ENCODE measurements around the gene ATF5. TPM values are rescaled to one million over a fixed set of nuclear protein-coding genes. Genes with fewer than 3 reads are reported as not detected.

The ATF5 gene
- total and polyA plus RNA-seq, 2 of the 8 experiments (the other 6 are each of a cell fraction or from before 2014, with no cell fraction given) = 6.2 to 13.1 TPM

GRCh38 chr19:49896863-49897621, 32.0 kb upstream of the ATF5 start, which contains the start of gene IL4I1:
Gene IL4I1, minus strand, starts transcription at chr19:49896887. Its CDS starts 727 bp downstream, at chr19:49896160.
- Histone ChIP-seq H2BK5ac (ENCODE audit: low read depth, low read length) (no peak within 1 kb of the TSS), H3K4ac (replicated peaks; ENCODE audit: insufficient read length, low read depth, low read length) (no peak within 1 kb of the TSS), H2BK20ac (ENCODE audit: low read length) (no peak within 1 kb of the TSS), H4K91ac (replicated peaks; ENCODE audit: insufficient read length, low read length) (no peak within 1 kb of the TSS), H2BK120ac (replicated peaks; ENCODE audit: low read depth, low read length) (no peak within 1 kb of the TSS), H3K4me1 (replicated peaks in 1 of 4; ENCODE audit: control insufficient read depth in 3 of 4, insufficient read depth in 4 of 4, low read length in 3 of 4) (0 out of 7 replicates have a peak, but pooled peaks cover 0 to 7% (median 0%) of the 10 kb centered on the region in 4 experiments), H3K27me3 (replicated peaks in 1 of 4; ENCODE audit: control insufficient read depth in 3 of 4, extremely low read depth in 1 of 4, insufficient read depth in 3 of 4, low read length in 3 of 4) (0 out of 7 replicates have a peak, but pooled peaks cover 0 to 3% (median 0%) of the 10 kb centered on the region in 4 experiments), H2AK5ac (ENCODE audit: low read depth, low read length) (no peak within 1 kb of the TSS), H3K23me2 (ENCODE audit: low read depth, low read length) (no peaks in the 10 kb centered on the region), H4K8ac (ENCODE audit: extremely low read depth, insufficient read depth, low read length) (peak within 1 kb of the TSS; percentile 43; the same call in 1 of the 2 replicates), H3K36me3 (ENCODE audit: control insufficient read depth in 2 of 4, insufficient read depth in 4 of 4, low read length in 3 of 4) (no peaks in the 10 kb centered on the region), H3K18ac (ENCODE audit: extremely low read depth, low read length) (no peak within 1 kb of the TSS), H3K56ac (replicated peaks; ENCODE audit: insufficient read length, low read depth, low read length) (no peak within 1 kb of the TSS), H4K20me1 (replicated peaks in 1 of 2; ENCODE audit: control insufficient read depth in 1 of 2, insufficient read depth in 2 of 2, low read length in 2 of 2) (peaks cover 0 to 1% of the 10 kb centered on the region in 2 experiments), H3K23ac (ENCODE audit: insufficient read length) (no peak within 1 kb of the TSS), H2AFZ (ENCODE audit: low read length) (no peak within 1 kb of the TSS), H3K79me1 (ENCODE audit: low read depth, low read length) (no peaks in the 10 kb centered on the region), H3K4me3 (ENCODE audit: extremely low read depth in 1 of 4, insufficient read depth in 2 of 4, low read depth in 3 of 4, low read length in 4 of 4) (no peak within 1 kb of the TSS), H2BK12ac (ENCODE audit: low read depth, low read length) (no peak within 1 kb of the TSS), H3K27ac (ENCODE audit: low read depth, low read length) (no peak within 1 kb of the TSS), H2BK15ac (ENCODE audit: low read length) (0 out of 2 replicates have a peak within 1 kb of the TSS, but pooled peaks have one; percentile 88), H3K4me2 (ENCODE audit: insufficient read depth in 1 of 2, low read depth in 2 of 2, low read length in 2 of 2) (no peak within 1 kb of the TSS), H3K9me3 (ENCODE audit: insufficient read depth in 2 of 2, low read depth in 1 of 2, low read length in 1 of 2) (no peaks in the 10 kb centered on the region), H3K79me2 (ENCODE audit: control insufficient read depth in 1 of 2, insufficient read depth in 2 of 2, low read length in 2 of 2) (no peaks in the 10 kb centered on the region), H4K5ac (ENCODE audit: insufficient read length, low read depth, low read length) (no peak within 1 kb of the TSS), H3K9ac (replicated peaks in 1 of 4; ENCODE audit: extremely low read depth in 1 of 4, low read depth in 3 of 4, low read length in 3 of 4) (no peak within 1 kb of the TSS), H3K14ac (ENCODE audit: insufficient read length) (no peak within 1 kb of the TSS)
- no peak for DNase-seq (ENCODE audit: low read depth in 1 of 2, low spot score in 2 of 2)
- ChIA-PET CTCF (ENCODE audit: partially characterized antibody) (interaction anchor here (1.1 to 1.4 kb wide), 2 partner anchors 10 to 87 kb away, joined by 3 read pairs; no protein-coding TSS in a partner anchor), POLR2A (ENCODE audit: partially characterized antibody) (interaction anchor here (1.0 to 9.5 kb wide), 6 partner anchors 10 to 32 kb away, joined by 3 to 82 read pairs (median 4); partner anchors contain the start of genes ATF5 and NUP62)
- FAIRE-seq = no peak
- 79% methylated on average over 19 of the region's 20 CpGs; no CpG with 5 or more reads in 1 of the 2 experiments for WGBS, 2 experiments (ENCODE audit: extremely low coverage in 1 of 2, insufficient coverage in 1 of 2, insufficient read length in 1 of 2, insufficient replicate concordance in 2 of 2, low coverage in 1 of 2, low lambda C conversion rate in 2 of 2, missing lambda C conversion rate in 1 of 2)
- TF ChIP-seq SAP30 (IDR thresholded peaks at IDR 0.05; ENCODE audit: insufficient read depth, insufficient replicate concordance, low read length) (no peak), SP4 (IDR thresholded peaks at IDR 0.05; ENCODE audit: low read length) (no peak), ATF2 (IDR thresholded peaks at IDR 0.05; ENCODE audit: low read length) (no peak), JUND (IDR thresholded peaks at IDR 0.05; ENCODE audit: low read length) (no peak), RXRA (IDR thresholded peaks at IDR 0.05; ENCODE audit: insufficient read depth, low read depth, low read length) (no peak), RBBP5 (IDR thresholded peaks at IDR 0.05; ENCODE audit: borderline replicate concordance, low read depth, low read length) (no peak), TAF7 (optimal IDR thresholded peaks at IDR 0.05; ENCODE audit: borderline replicate concordance, low read depth, low read length) (no peak), RFX5 (IDR thresholded peaks at IDR 0.05; ENCODE audit: borderline replicate concordance, low read depth, low read length) (no peak), E2F6 (IDR thresholded peaks at IDR 0.05) (no peak)

All from H1 (cell line).